H9 (cell line): Measurements from ENCODE around the gene HTRA3. TPM values are rescaled to one million over a fixed set of nuclear protein-coding genes. Genes with fewer than 3 reads are reported as not detected.

Experiments used
- DNase-seq: peaks from one replicate; pipeline ENCODE4 v3.0.0-alpha.2; 2017
- H2AFZ ChIP-seq: one replicate; pipeline ENCODE4 v1.6.1; 2013; ENCODE audit warnings: mild to moderate bottlenecking, low read length, control low read depth, moderate library complexity
- H2AK5ac ChIP-seq: 2 replicates; pipeline ENCODE4 v1.6.1; 2013; ENCODE audit warnings: low read length, control low read depth, mixed read lengths; ENCODE audit not compliant: insufficient read length
- H2BK120ac ChIP-seq: one replicate; pipeline ENCODE4 v1.6.1; 2013; ENCODE audit warnings: low read depth, mild to moderate bottlenecking, low read length, control low read depth, inconsistent platforms; ENCODE audit not compliant: poor library complexity, severe bottlenecking
- H2BK12ac ChIP-seq: 2 replicates; pipeline ENCODE4 v1.6.1; 2013; ENCODE audit warnings: low read length, control low read depth, mixed read lengths, low read depth; ENCODE audit not compliant: insufficient read length
- H2BK15ac ChIP-seq: 2 replicates; pipeline ENCODE4 v1.6.1; 2013; ENCODE audit warnings: low read depth, low read length, control low read depth
- H2BK20ac ChIP-seq: one replicate; pipeline ENCODE4 v1.6.1; 2013; ENCODE audit warnings: low read depth, mild to moderate bottlenecking, low read length, control low read depth, inconsistent platforms; ENCODE audit not compliant: poor library complexity, severe bottlenecking
- H2BK5ac ChIP-seq: 2 replicates; pipeline ENCODE4 v1.6.1; 2013; ENCODE audit warnings: low read length, control low read depth, mixed read lengths; ENCODE audit not compliant: insufficient read length
- H3K14ac ChIP-seq: 2 replicates; pipeline ENCODE4 v1.6.1; 2013; ENCODE audit warnings: low read length, control low read depth; ENCODE audit not compliant: insufficient read depth
- H3K18ac ChIP-seq: 2 replicates; pipeline ENCODE4 v1.6.1; 2013; ENCODE audit warnings: low read depth, mild to moderate bottlenecking, mixed read lengths, low read length, control low read depth; ENCODE audit not compliant: insufficient read length
- H3K23ac ChIP-seq: 2 replicates; pipeline ENCODE4 v1.6.1; 2013; ENCODE audit warnings: low read length, control low read depth, mixed read lengths, low read depth; ENCODE audit not compliant: insufficient read length
- H3K23me2 ChIP-seq: 2 replicates; pipeline ENCODE4 v1.6.1; 2013; ENCODE audit warnings: low read depth, mild to moderate bottlenecking, mixed read lengths, low read length, control low read depth; ENCODE audit not compliant: insufficient read length, poor library complexity, severe bottlenecking
- H3K27ac ChIP-seq: 2 replicates; pipeline ENCODE4 v1.5.1; 2013; ENCODE audit warnings: low read length, control low read depth, mixed read lengths, low read depth; ENCODE audit not compliant: insufficient read length
- H3K27me3 ChIP-seq: 2 replicates; pipeline ENCODE4 v1.6.1; 2013; ENCODE audit warnings: low read length, control low read depth, inconsistent platforms; ENCODE audit not compliant: insufficient read depth
- H3K4ac ChIP-seq: 2 replicates; pipeline ENCODE4 v1.6.1; 2013; ENCODE audit warnings: low read depth, mild to moderate bottlenecking, control low read depth, inconsistent platforms, low read length, moderate library complexity
- H3K4me1 ChIP-seq: 2 replicates; pipeline ENCODE4 v1.6.1; 2013; ENCODE audit warnings: low read length, control low read depth, inconsistent platforms; ENCODE audit not compliant: insufficient read depth
- H3K4me2 ChIP-seq: 2 replicates; pipeline ENCODE4 v1.6.1; 2013; ENCODE audit warnings: low read length, control low read depth, mixed read lengths; ENCODE audit not compliant: insufficient read length, insufficient read depth
- H3K56ac ChIP-seq: 2 replicates; pipeline ENCODE4 v1.6.1; 2013; ENCODE audit warnings: low read depth, mild to moderate bottlenecking, mixed read lengths, low read length, control low read depth; ENCODE audit not compliant: insufficient read length
- H3K79me1 ChIP-seq: 2 replicates; pipeline ENCODE4 v1.6.1; 2013; ENCODE audit warnings: low read depth, mild to moderate bottlenecking, moderate library complexity, low read length, control low read depth, inconsistent platforms; ENCODE audit not compliant: insufficient read depth, poor library complexity, severe bottlenecking
- H3K79me2 ChIP-seq: 2 replicates; pipeline ENCODE4 v1.6.1; 2013; ENCODE audit warnings: low read length, control low read depth, inconsistent platforms; ENCODE audit not compliant: insufficient read depth
- H3K9ac ChIP-seq: 2 replicates; pipeline ENCODE4 v1.6.1; 2013; ENCODE audit warnings: low read length, control low read depth, mixed read lengths; ENCODE audit not compliant: insufficient read length; ENCODE audit errors: extremely low read depth
- H3K9me3 ChIP-seq: one replicate; pipeline ENCODE4 v1.6.1; 2013; ENCODE audit warnings: low read depth, low read length, inconsistent platforms; ENCODE audit not compliant: control insufficient read depth
- H3T11ph ChIP-seq: one replicate; pipeline ENCODE4 v1.6.1; 2013; ENCODE audit warnings: mild to moderate bottlenecking, low read length, control low read depth, inconsistent platforms
- H4K20me1 ChIP-seq: one replicate; pipeline ENCODE4 v1.6.1; 2013; ENCODE audit not compliant: control insufficient read depth, insufficient read length, insufficient read depth
- H4K5ac ChIP-seq: 2 replicates; pipeline ENCODE4 v1.6.1; 2013; ENCODE audit warnings: low read depth, mild to moderate bottlenecking, mixed read lengths, low read length, control low read depth; ENCODE audit not compliant: insufficient read length
- H4K8ac ChIP-seq: replicated peaks from 2 replicates; pipeline ENCODE4 v1.6.1; 2013; ENCODE audit warnings: low read length, control low read depth, mixed read lengths, low read depth; ENCODE audit not compliant: insufficient read length
- H4K91ac ChIP-seq: 2 replicates; pipeline ENCODE4 v1.6.1; 2013; ENCODE audit warnings: low read depth, mild to moderate bottlenecking, moderate library complexity, mixed read lengths, low read length, control low read depth; ENCODE audit not compliant: insufficient read length
- H3K27ac Mint-ChIP-seq, 3 experiments: 2 replicates in 2 of 3; 3 replicates in 1 of 3; pipeline ENCODE4 v1.8.0; 2020 to 2021; ENCODE audit warnings: mixed read lengths in 3 of 3, mild to moderate bottlenecking in 1 of 3, moderate library complexity in 1 of 3
- H3K27me3 Mint-ChIP-seq: 2 replicates; pipeline ENCODE4 v1.8.0; 2021; ENCODE audit warnings: low read depth, mild to moderate bottlenecking, moderate library complexity, mixed read lengths
- H3K36me3 Mint-ChIP-seq, 3 experiments: 2 replicates in 2 of 3; 3 replicates in 1 of 3; pipeline ENCODE4 v1.8.0; 2020 to 2021; ENCODE audit warnings: low read depth in 3 of 3, mixed read lengths in 3 of 3; ENCODE audit not compliant: insufficient read depth in 1 of 3
- H3K4me1 Mint-ChIP-seq, 2 experiments: 2 replicates each; pipeline ENCODE4 v1.8.0; 2020; ENCODE audit warnings: mixed read lengths in 2 of 2
- H3K4me3 Mint-ChIP-seq, 2 experiments: 2 replicates in 1 of 2; 3 replicates in 1 of 2; pipeline ENCODE4 v1.8.0; 2020 to 2021; ENCODE audit warnings: mild to moderate bottlenecking in 2 of 2, mixed read lengths in 2 of 2, moderate library complexity in 1 of 2
- H3K9me3 Mint-ChIP-seq, 2 experiments: 2 replicates in 1 of 2; 3 replicates in 1 of 2; pipeline ENCODE4 v1.8.0; 2020; ENCODE audit warnings: mild to moderate bottlenecking in 2 of 2, mixed read lengths in 2 of 2, moderate library complexity in 1 of 2
- CTCF ChIP-seq: fragments of 200-600 bp; sonication (generic); conservative IDR thresholded peaks from 3 replicates; pipeline ENCODE4 v1.8.0; 2021; ENCODE audit warnings: antibody characterized with exemption, mild to moderate bottlenecking
- WGBS: extraction: QIAGEN DNeasy Blood & Tissue Kit; methylation state at CpG from one replicate; pipeline ENCODE4 v1.1.7; 2013; ENCODE audit warnings: missing lambda C conversion rate, low lambda C conversion rate, mixed read lengths; ENCODE audit not compliant: insufficient read length; ENCODE audit errors: extremely low coverage; 5-methylcytosine and 5-hydroxymethylcytosine counted together
- total RNA-seq: library from RNA; stranded (reverse); gene quantifications from 2 replicates; pipeline ENCODE4 v1.2.1, GENCODE V29; 2021

Gene HTRA3
- total RNA-seq, 1 experiment from 2014 or later = 3.0 TPM

- Mint-ChIP-seq H3K27ac (no peak overlapping the region; a peak in 2 of 7 replicates), H3K36me3 (no peaks in the 10 kb centered on the region; a peak in 1 of 7 replicates), H3K4me1 (no peaks in the 10 kb centered on the region), H3K27me3 (peaks cover 1% of the 10 kb centered on the region; the same call in 1 of the 2 replicates), H3K4me3 (no peak overlapping the region), H3K9me3 (no peaks in the 10 kb centered on the region)
- Histone ChIP-seq H3K9ac (no peak overlapping the region), H3K79me1 (no peaks in the 10 kb centered on the region), H2AK5ac (no peak overlapping the region), H4K8ac (no peak overlapping the region), H4K91ac (no peak overlapping the region), H4K20me1 (peaks cover 3% of the 10 kb centered on the region), H2BK120ac (no peak overlapping the region), H2BK12ac (no peak overlapping the region), H3K23me2 (no peaks in the 10 kb centered on the region), H3K79me2 (no peaks in the 10 kb centered on the region), H3K27ac (no peak overlapping the region), H3K23ac (no peak overlapping the region), H2BK5ac (no peak overlapping the region), H3K14ac (no peak overlapping the region), H3K4ac (no peak overlapping the region), H3K18ac (no peak overlapping the region), H2BK20ac (no peak overlapping the region), H2AFZ (no peak overlapping the region), H3T11ph (no peak overlapping the region), H3K56ac (no peak overlapping the region), H3K4me2 (no peak overlapping the region), H3K27me3 (no peaks in the 10 kb centered on the region), H4K5ac (no peak overlapping the region), H3K9me3 (no peaks in the 10 kb centered on the region), H2BK15ac (no peak overlapping the region), H3K4me1 (no peaks in the 10 kb centered on the region)
- no CpG with 5 or more reads among the region's 10 CpGs for WGBS
- TF ChIP-seq CTCF = no peak
- DNase-seq = no peak
These were observed 13.6 kb downstream of the HTRA3 start for GRCh38 chr4:8283161-8283560.
